BLaER1 treated with 17β-estradiol and CSF1 and Interleukin-3, amounts not matched to agents 10 nM and 100 nM (cell line): ENCODE data around the gene GOLGA8M.
"Not testable (repeated sequence)": the region's sequence is repeated elsewhere in the genome, so short reads cannot be mapped to it uniquely, and the experiment has no call there.

Source experiments
- H3K27ac ChIP-seq, 11 experiments: shearing (Covaris generic); formaldehyde crosslinking; 2 replicates each; pipeline ENCODE4 v1.8.1; 2022
- H3K27me3 ChIP-seq, 11 experiments: shearing (Covaris generic); formaldehyde crosslinking; 2 replicates each; pipeline ENCODE4 v1.8.1; 2022
- H3K36me3 ChIP-seq, 11 experiments: shearing (Covaris generic); formaldehyde crosslinking; 2 replicates each; pipeline ENCODE4 v1.8.1; 2022
- H3K4me1 ChIP-seq, 10 experiments: shearing (Covaris generic); formaldehyde crosslinking; 2 replicates each; pipeline ENCODE4 v1.8.1; 2022
- H3K4me2 ChIP-seq, 11 experiments: shearing (Covaris generic); formaldehyde crosslinking; 2 replicates each; pipeline ENCODE4 v1.8.1; 2022
- H3K4me3 ChIP-seq, 10 experiments: shearing (Covaris generic); formaldehyde crosslinking; 2 replicates each; pipeline ENCODE4 v1.8.1; 2022
- H3K9ac ChIP-seq, 11 experiments: shearing (Covaris generic); formaldehyde crosslinking; 2 replicates each; pipeline ENCODE4 v1.8.1; 2022
- H3K9me3 ChIP-seq, 11 experiments: shearing (Covaris generic); formaldehyde crosslinking; replicated peaks in 1 of 11; 2 replicates each; pipeline ENCODE4 v1.8.1; 2022
- H4K20me1 ChIP-seq, 11 experiments: shearing (Covaris generic); formaldehyde crosslinking; 2 replicates each; pipeline ENCODE4 v1.8.1; 2022

GOLGA8M gene

DNA sequence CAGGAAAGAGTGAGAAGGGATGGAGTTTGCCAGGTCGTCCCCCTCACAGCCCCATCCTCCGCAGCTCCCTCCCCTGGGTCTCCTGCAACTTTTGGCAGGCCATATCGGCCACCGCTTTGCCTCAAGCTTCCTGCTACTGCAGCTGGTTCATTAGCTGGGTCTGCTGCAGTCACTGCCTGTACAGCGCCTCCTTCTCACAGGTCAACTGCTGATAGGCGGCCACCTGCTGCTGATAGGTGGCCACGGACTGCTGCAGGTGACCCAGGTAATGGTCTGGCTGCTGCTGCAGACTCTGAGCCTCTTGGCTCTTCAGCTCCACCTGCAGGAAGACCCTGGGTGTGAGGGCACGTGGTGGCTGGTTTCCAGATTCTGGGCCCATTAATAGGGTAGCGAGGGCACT is 8.3 kb downstream of the GOLGA8M start:
- not testable (repeated sequence) for H3K4me3 ChIP-seq, H3K36me3 ChIP-seq, H3K27ac ChIP-seq, H3K9me3 ChIP-seq, H3K9ac ChIP-seq, H4K20me1 ChIP-seq, H3K27me3 ChIP-seq
- Histone ChIP-seq H3K4me2 (peak overlapping the region in 7 of 11 experiments; percentile 29 to 64 (median 58); a peak in 13 of 22 replicates), H3K4me1 (peaks cover 0 to 11% (median 5%) of the 10 kb centered on the region in 10 experiments; a peak in 12 of 20 replicates)

DNA sequence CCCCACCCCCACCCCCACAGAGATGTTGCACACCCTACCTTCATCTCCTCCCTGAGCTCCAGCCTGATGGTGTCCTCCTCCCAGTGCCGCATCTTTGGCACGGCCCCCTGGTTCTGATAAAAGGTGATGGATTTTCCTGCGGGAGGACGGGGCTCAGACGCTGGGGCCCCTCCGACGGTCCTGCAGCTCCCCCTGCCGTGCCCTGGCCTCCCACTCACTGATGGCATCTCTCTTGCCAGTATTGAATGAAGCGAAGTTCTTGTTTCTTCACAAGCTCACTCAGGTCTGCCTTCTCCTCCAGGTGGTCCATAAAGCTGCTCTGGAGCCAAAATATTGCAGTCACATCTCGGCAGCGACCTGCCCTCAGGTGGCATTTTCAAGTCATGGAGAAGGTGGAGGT is 9.8 kb downstream of the GOLGA8M start:
- peaks cover 0 to 11% (median 5%) of the 10 kb centered on the region in 10 experiments; a peak in 12 of 20 replicates for H3K4me1 ChIP-seq
- not testable (repeated sequence) for H3K4me2 ChIP-seq, H3K9ac ChIP-seq, H3K27ac ChIP-seq, H3K27me3 ChIP-seq, H3K36me3 ChIP-seq, H3K9me3 ChIP-seq, H4K20me1 ChIP-seq, H3K4me3 ChIP-seq

DNA sequence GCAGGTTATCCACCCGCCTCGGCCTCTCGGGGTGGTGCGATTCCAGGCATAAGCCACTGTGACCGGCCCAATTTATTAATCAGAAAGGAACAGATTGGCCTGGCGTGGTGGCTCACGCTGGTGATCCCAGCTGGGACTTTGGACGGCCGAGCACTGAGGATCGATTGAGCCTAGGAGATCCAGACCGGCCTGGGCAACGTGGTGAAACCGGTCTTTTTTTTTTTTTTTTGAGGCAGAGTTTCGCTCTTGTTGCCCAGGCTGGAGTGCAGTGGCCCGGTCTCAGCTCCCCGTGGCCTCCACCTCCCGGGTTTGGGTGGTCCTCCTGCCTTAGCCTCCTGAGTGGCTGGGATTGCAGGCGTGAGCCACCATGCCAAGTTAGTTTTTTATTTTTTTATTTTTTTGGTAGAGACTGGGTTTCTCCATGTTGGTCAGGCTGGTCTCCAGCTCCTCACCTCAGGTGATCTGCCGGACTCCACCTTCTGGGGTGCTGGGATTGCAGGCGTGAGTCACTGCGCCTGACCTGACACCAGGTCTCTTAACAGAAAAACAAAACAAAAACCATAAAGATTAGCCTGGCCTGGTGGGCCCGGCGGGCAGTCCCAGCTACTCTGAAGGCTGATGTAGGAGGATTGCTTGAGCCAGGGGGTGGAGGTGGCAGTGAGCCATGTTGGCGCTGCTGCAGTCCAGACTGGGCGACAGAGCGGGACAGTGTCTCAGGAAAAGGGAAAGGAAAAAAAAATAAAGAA is 18.0 kb downstream of the GOLGA8M start:
- H3K4me1 ChIP-seq, H3K9ac ChIP-seq, H4K20me1 ChIP-seq, H3K27ac ChIP-seq, H3K9me3 ChIP-seq, H3K4me2 ChIP-seq, H3K27me3 ChIP-seq, H3K4me3 ChIP-seq, H3K36me3 ChIP-seq: not testable (repeated sequence)

DNA sequence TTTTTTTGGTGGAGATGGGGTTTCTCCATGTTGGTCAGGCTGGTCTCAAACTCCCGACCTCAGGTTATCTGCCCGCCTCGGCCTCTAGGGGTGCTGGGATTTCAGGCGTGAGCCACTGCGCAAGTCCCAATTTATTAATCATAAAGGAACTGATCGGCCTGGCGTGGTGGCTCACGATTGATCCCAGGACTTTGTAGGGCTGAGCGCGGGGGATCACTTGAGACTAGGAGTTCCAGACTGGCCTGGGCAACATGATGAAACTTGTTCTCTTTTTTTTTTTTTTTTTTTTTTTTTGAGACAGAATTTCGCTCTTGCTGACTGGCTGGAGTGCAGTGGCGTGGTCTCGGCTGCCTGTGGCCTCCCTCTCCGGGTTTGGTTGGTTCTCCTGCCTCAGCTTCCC is 19.2 kb downstream of the GOLGA8M start:
- H3K9ac ChIP-seq, H3K9me3 ChIP-seq, H4K20me1 ChIP-seq, H3K27me3 ChIP-seq, H3K4me2 ChIP-seq, H3K4me3 ChIP-seq, H3K27ac ChIP-seq, H3K4me1 ChIP-seq, H3K36me3 ChIP-seq: not testable (repeated sequence)

DNA sequence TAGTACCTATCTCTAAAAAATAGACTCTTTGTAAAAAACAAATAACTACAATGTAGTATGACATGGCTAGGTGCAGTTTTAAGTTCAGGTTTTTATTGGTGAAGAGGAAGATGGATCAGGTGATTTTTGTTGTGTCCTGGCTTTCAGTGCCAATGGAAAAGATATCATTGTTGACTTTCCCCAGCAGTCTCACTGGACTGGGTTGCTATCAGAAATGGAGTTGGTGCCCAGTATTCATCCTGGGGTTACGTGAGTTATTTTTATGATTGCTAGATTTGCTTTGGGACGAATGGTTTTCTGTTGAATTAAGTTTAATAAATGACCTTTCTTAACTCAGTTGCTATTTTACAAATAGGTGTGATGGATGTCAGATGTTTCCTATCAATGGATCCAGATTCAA is 38.7 kb downstream of the GOLGA8M start:
- H3K9ac ChIP-seq, H3K4me3 ChIP-seq: not testable (repeated sequence)

DNA sequence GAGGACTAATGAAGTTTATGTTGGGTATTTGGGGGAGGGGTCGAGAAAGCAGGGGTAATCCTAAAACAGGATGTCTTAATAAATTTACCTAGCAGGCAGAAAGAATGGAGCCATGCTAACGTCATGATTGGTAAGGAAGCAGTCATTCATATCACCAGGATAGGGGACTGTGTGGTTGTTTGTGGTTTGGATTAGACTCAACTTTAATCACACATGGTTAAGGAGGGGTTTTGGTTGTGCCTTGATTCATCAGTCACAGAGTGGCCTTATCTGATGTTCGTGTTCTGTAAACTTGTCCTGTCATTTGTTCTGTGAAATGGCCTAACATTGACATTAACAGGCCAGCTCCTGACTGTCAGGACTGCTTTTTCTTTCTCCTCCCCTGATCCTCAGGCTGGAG is 40.1 kb downstream of the GOLGA8M start:
- not testable (repeated sequence) for H3K36me3 ChIP-seq, H3K9me3 ChIP-seq, H3K4me2 ChIP-seq, H3K4me1 ChIP-seq, H3K9ac ChIP-seq, H3K27me3 ChIP-seq, H4K20me1 ChIP-seq, H3K4me3 ChIP-seq, H3K27ac ChIP-seq

More for the DNA sequence above, 38.7 kb downstream of the GOLGA8M start:
- not testable (repeated sequence) for H3K36me3 ChIP-seq, H3K27me3 ChIP-seq, H4K20me1 ChIP-seq, H3K4me1 ChIP-seq, H3K9me3 ChIP-seq, H3K4me2 ChIP-seq, H3K27ac ChIP-seq

DNA sequence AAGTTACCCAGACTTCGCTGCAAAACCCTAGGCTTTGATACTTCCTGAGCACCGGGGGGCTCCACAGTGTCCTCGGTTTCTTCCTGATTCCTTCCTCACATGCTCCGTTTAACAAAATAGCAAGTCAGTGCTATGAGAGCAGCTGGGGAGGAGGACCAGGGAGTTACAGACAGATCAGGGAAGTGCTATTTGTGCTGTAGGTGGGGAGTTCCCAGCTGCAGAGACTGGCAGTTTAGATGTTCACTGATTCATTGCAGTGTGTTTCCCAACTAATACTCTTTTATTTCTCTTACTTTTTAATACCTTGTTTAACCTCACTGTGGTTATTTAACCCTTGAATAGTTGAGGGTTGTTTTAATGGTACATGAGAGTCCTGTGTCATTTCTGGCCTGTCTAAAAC is 45.8 kb downstream of the GOLGA8M start:
- H3K27me3 ChIP-seq, H3K4me2 ChIP-seq, H3K27ac ChIP-seq, H3K9me3 ChIP-seq, H3K36me3 ChIP-seq, H3K4me1 ChIP-seq, H3K9ac ChIP-seq, H3K4me3 ChIP-seq, H4K20me1 ChIP-seq: not testable (repeated sequence)

DNA sequence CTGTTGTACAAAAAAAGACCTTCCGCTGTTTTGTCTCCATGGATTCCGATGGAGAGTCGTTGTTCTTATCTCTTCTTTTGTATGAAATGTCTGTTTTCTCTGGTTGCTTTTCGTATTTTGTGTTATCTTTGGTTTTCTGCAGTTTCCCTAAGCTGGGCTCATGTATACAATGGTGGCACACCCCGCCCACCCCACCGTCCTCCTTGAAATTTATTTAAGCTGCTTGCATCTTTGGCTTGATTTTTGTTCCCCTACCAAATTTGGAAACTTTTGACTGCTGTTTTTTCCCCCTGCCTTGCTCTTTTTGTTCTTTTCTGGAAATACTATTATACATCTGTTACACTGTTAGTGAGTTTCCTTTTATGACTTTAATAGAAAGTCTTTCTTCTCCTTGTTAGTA is 47.6 kb downstream of the GOLGA8M start:
- H3K4me1 ChIP-seq, H3K4me3 ChIP-seq, H3K9ac ChIP-seq, H3K36me3 ChIP-seq, H3K27ac ChIP-seq, H3K4me2 ChIP-seq, H3K9me3 ChIP-seq, H3K27me3 ChIP-seq, H4K20me1 ChIP-seq: not testable (repeated sequence)

DNA sequence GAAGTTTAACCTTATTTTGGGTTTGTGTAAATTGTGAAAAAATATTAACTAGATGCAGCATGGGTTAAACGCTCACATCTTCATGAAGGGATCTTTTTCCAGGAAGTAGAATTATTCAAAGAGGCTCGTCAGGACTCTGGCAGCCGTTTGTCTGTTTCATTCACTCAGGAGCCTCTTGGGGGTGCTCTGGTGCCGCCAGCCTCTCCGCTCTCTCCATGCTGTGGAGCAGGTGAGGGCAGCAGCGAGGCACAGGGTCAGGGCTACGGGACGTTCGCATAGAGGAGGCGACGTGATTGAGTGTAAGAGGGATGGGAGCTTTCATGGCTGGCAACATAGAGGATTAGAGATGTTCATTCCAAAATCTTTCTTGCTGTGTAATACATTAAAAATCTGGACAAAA is 48.5 kb downstream of the GOLGA8M start:
- not testable (repeated sequence) for H3K36me3 ChIP-seq, H4K20me1 ChIP-seq, H3K9me3 ChIP-seq, H3K4me3 ChIP-seq, H3K4me1 ChIP-seq, H3K4me2 ChIP-seq, H3K27me3 ChIP-seq, H3K9ac ChIP-seq, H3K27ac ChIP-seq

DNA sequence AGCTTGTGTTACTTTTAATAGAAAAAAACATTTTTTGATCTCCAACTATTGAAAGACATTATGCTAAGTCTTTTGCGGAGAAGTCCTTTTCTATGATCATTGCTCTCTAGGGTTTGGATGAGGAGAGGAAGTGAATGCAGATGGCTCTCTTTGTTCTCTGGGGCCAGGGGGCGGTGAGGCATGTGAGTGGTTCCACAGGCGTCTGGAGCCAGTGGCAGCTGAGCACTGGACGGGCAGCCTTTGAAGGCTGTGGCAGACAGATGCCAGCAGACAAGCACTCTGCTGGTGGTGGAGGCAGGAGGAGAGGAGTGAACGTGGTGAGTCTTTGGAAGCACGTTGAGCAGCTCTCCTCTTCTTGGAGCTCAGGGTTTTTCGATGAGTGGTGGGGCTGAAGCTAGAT is 51.5 kb downstream of the GOLGA8M start:
- not testable (repeated sequence) for H4K20me1 ChIP-seq

DNA sequence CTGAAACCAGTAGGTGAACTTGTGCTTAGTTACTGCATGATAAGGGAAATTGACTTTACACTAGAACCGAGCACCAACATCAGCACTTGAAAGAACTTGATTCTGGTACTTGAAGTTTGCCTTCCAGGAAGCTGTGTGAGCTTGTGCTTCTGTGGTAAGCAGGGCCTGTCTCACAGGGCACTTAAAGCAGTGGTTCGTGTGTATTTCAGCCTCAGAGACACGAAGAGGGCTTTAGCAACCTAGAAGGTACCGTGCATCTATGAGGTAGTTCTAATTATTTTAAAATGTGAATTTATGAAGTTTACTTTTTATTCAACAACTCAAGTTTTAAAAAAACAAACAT is 56.2 kb downstream of the GOLGA8M start:
- not testable (repeated sequence) for H3K36me3 ChIP-seq, H3K27me3 ChIP-seq, H3K9ac ChIP-seq, H3K4me3 ChIP-seq, H3K4me2 ChIP-seq, H3K27ac ChIP-seq, H3K4me1 ChIP-seq, H4K20me1 ChIP-seq, H3K9me3 ChIP-seq

More for the DNA sequence above, 51.5 kb downstream of the GOLGA8M start:
- not testable (repeated sequence) for H3K27me3 ChIP-seq, H3K9ac ChIP-seq, H3K4me2 ChIP-seq, H3K27ac ChIP-seq, H3K4me1 ChIP-seq, H3K9me3 ChIP-seq, H3K36me3 ChIP-seq, H3K4me3 ChIP-seq

DNA sequence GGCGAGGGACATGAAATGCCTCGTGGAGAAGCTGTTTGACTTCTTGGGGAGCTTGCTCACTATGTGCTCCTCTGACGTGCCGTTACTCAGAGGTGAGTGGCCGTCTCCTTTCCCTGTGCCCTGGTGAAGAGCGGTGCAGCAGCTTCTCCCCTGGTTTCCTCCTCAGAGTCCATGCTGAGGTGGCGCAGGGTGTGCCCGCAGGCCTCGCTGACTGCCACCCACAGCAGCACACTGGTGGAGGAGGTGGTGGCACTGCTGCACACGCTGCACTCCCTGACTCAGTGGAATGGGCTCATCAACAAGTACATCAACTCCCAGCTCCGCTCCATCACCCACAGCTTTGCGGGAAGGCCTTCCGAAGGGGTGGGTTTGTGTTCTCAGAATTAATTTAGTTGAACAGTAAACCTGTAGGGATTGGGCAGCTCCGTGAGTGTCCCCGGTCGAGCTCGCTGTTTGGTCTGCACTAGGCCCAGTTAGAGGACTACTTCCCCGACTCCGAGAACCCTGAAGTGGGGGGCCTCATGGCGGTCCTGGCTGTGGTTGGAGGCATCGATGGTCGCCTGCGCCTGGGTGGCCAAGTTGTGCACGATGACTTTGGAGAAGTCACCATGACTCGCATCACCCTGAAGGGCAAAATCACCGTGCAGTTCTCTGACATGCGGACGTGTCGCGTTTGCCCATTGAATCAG is 56.7 kb downstream of the GOLGA8M start:
- H4K20me1 ChIP-seq, H3K9me3 ChIP-seq, H3K4me3 ChIP-seq, H3K27me3 ChIP-seq, H3K4me2 ChIP-seq, H3K4me1 ChIP-seq, H3K27ac ChIP-seq, H3K9ac ChIP-seq, H3K36me3 ChIP-seq: not testable (repeated sequence)

DNA sequence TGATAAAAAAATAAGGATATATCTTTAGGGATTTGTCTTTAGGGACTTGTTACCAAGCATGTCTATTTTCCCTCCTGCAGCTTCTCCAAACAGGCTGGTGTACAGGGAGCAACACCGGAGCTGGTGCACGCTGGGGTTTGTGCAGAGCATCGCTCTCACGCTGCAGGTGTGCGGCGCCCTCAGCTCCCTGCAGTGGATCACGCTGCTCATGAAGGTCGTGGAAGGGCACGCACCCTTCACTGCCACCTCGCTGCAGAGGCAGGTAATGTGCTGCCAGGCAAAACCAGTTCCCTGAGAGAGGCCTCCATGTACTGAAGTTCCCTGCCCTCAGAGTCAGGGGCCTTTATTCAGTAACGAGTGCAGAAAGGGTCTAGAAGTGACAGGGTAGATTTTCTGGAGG is 58.0 kb downstream of the GOLGA8M start:
- H3K36me3 ChIP-seq, H3K4me2 ChIP-seq, H3K4me3 ChIP-seq, H3K27me3 ChIP-seq, H3K27ac ChIP-seq, H3K9me3 ChIP-seq, H4K20me1 ChIP-seq, H3K4me1 ChIP-seq, H3K9ac ChIP-seq: not testable (repeated sequence)

DNA sequence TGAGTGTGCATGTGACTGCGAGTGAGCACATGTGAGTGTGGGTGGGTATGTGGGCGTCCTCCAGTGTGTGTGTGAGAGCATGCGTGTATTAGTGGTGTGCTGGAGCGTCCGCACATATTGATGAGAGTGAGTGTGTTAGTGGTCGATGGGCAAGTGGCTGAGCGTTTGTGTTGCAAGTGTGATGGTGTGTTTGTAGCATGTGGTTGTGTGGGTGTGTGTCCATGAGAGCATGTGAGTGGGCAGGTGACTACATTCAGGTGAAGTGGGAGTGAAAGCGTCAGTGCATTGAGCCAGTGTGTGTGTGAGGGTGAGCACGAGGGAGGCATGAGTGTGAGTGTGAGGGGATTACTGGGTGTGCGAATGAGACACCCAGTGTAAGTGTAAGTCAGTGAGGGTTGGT is 59.7 kb downstream of the GOLGA8M start:
- H3K27me3 ChIP-seq, H3K27ac ChIP-seq, H3K9me3 ChIP-seq, H3K4me3 ChIP-seq, H3K9ac ChIP-seq, H3K4me1 ChIP-seq, H4K20me1 ChIP-seq, H3K4me2 ChIP-seq, H3K36me3 ChIP-seq: not testable (repeated sequence)
